ENCODE data around the gene TP63.

The TP63 gene

GRCh38 chr3:189941679-189942078 is 310.5 kb downstream of the TP63 start:
- no peak for DNase-seq

DNA sequence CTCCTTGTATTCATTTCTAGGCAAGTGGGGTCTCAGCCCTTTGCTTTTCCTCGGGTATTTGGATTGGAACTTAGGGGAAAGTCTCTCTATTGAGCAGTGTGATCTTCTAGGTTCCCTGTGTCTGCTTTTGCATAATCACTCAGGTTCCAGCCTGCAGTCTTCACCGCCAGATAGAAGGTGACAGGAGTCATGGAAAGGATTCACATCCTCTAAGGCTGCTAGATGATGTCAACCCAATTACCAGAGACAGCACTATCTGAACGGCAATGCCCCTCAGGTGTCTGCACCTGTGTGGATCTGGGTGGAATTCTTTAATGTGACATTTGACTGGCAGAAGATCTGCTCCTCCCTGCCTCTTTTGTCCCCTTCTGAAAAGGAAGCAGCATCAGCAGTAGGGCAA is 311.8 kb downstream of the TP63 start:
- DNase-seq, result no peak

DNA sequence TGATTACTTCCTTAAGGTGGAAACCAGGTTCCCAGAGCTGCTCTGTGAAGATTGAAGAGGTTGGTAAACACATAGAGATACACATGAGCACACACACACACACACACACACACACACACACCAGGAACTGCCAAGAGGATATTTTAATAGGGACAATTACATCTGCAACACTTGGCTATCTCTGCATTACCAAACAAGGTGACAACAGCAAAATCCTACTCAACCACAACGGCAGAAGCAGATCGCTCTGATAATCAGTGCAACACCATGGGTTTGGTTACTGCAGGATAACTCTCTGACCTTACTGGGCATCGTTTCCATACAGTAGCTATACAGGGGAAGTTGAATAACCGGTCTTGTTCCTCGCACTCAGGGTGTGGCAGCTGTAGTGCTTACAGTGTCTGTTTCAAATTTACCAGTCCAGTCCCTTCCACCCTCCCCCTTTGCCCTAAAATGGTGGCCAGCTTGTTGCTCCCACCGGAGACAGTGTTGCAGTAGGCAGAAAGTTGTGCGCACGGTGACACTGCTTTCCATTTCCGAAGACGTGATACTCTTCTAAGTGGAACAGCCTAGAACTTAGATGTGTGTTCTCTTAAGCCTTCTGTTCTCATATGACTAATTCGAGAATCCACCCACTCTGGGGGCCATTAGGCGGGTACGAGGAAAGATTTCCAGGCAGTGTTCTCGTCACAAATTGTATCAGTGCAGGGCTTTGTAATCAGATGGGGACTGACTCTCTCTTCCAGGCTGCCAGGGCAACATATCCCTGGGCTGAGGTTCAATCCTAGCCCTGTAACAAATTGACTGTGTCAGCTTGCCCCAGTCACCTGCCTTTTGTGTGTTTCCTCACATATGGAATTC is 313.3 kb downstream of the TP63 start:
- no peak for DNase-seq

DNA sequence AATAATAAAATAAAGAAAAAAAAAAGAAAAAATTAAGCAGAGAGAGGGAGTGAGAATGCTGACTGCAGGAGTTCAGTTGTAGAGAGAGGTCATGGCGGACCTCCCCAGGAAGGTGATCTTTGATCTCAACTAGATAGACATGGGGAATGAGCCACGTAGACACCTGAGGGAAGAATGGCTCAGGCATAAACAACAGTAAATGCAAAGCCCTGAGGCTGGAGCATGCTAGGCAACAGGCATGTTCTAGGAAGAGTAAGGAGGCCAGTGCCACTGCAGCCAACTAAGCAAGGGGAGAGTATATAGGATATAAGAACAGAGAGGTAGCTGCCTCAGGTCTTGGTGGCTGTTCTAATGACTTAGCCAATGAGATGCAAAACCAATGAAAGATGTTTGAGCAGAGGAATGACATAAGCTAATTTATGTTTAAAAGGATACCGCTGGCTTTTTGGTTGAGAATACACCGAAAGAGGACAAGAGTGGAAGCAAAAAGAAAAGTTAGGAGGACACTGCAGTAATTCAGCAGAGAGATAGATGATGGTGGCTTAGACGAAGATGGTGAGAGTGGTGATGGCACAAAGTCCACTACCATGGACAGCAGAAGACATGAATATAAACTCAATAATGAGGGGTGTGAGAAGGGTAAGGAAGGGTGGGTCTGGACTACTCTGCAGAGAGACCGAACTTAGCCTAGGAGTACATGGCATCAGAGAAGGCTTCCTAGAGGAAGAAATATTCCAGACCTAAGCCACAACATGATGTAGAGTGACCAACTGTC is 314.9 kb downstream of the TP63 start:
- DNase-seq, result no peak
